AG10803 (cell line): ENCODE measurements around the gene MCRIP2.

Experiments used
- DNase-seq: peaks from one replicate; pipeline ENCODE4 v3.0.0; 2010; ENCODE audit warnings: low read depth
- H3K4me3 ChIP-seq: 2 replicates; pipeline ENCODE4 v1.5.1; 2011; ENCODE audit warnings: mild to moderate bottlenecking, low read length, control low read depth
- CTCF ChIP-seq: conservative IDR thresholded peaks from 2 replicates; pipeline ENCODE4 v1.5.1; 2011; ENCODE audit warnings: mild to moderate bottlenecking, low read length, control low read depth, inconsistent platforms

MCRIP2 gene

GRCh38 chr16:652454-653305 is 11.1 kb downstream of the MCRIP2 start:
- no peak overlapping the region for H3K4me3 ChIP-seq
- DNase-seq = no peak
- no peak for TF ChIP-seq CTCF

GRCh38 chr16:654034-654433 is 12.4 kb downstream of the MCRIP2 start:
- no peak overlapping the region for H3K4me3 ChIP-seq
- DNase-seq = no peak
- no peak for TF ChIP-seq CTCF

- H3K4me3 ChIP-seq = no peak overlapping the region
- no peak for TF ChIP-seq CTCF
- DNase-seq = no peak
Observed at GRCh38 chr16:657487-657886, 15.9 kb downstream of the MCRIP2 start.

- no peak for TF ChIP-seq CTCF
- no peak for DNase-seq
- no peak overlapping the region for H3K4me3 ChIP-seq
Observed at GRCh38 chr16:658679-659571, 17.3 kb downstream of the MCRIP2 start.

GRCh38 chr16:659618-660017 is 18.0 kb downstream of the MCRIP2 start:
- H3K4me3 ChIP-seq = no peak overlapping the region
- TF ChIP-seq CTCF = no peak
- no peak for DNase-seq

GRCh38 chr16:660132-660458 is 18.5 kb downstream of the MCRIP2 start:
- no peak overlapping the region for H3K4me3 ChIP-seq
- no peak for DNase-seq
- no peak for TF ChIP-seq CTCF
